ENCODE results near the gene DPP6.

DPP6 gene

GRCh38 chr7:154804449-154804848, 752.3 kb downstream of the DPP6 start:
- no peak for DNase-seq (ENCODE audit: low spot score)
- no peak overlapping the region for H3K4me3 ChIP-seq
- no peak for TF ChIP-seq CTCF (IDR thresholded peaks at IDR 0.05)
- H3K27ac ChIP-seq = no peak overlapping the region

- H3K4me3 ChIP-seq = no peak overlapping the region
- no peak for DNase-seq (ENCODE audit: low spot score)
- TF ChIP-seq CTCF (IDR thresholded peaks at IDR 0.05) = no peak
Measured at GRCh38 chr7:154812027-154812426, 759.8 kb downstream of the DPP6 start.

GRCh38 chr7:154817224-154817896, 765.2 kb downstream of the DPP6 start:
- no peak overlapping the region for H3K27ac ChIP-seq
- TF ChIP-seq CTCF (IDR thresholded peaks at IDR 0.05) = no peak
- no peak for DNase-seq (ENCODE audit: low spot score)
- H3K4me3 ChIP-seq = no peak overlapping the region

More at GRCh38 chr7:154812027-154812426, 759.8 kb downstream of the DPP6 start:
- H3K27ac ChIP-seq = no peak overlapping the region

- DNase-seq (ENCODE audit: low spot score) = no peak
- no peak overlapping the region for H3K27ac ChIP-seq
- TF ChIP-seq CTCF (IDR thresholded peaks at IDR 0.05) = no peak
- H3K4me3 ChIP-seq = no peak overlapping the region
Measured at GRCh38 chr7:154827007-154827406, 774.8 kb downstream of the DPP6 start.

GRCh38 chr7:154832557-154833138, 780.5 kb downstream of the DPP6 start:
- H3K4me3 ChIP-seq = no peak overlapping the region
- DNase-seq (ENCODE audit: low spot score) = no peak
- TF ChIP-seq CTCF (IDR thresholded peaks at IDR 0.05) = no peak
- H3K27ac ChIP-seq = no peak overlapping the region

- H3K27ac ChIP-seq = no peak overlapping the region
- H3K4me3 ChIP-seq = no peak overlapping the region
- no peak for DNase-seq (ENCODE audit: low spot score)
- TF ChIP-seq CTCF (IDR thresholded peaks at IDR 0.05) = no peak
Measured at GRCh38 chr7:154836021-154836448, 783.8 kb downstream of the DPP6 start.

- no peak overlapping the region for H3K27ac ChIP-seq
- no peak for DNase-seq (ENCODE audit: low spot score)
- TF ChIP-seq CTCF (IDR thresholded peaks at IDR 0.05) = no peak
- H3K4me3 ChIP-seq = no peak overlapping the region
Measured at GRCh38 chr7:154837087-154837486, 784.9 kb downstream of the DPP6 start.

Measured in coronary artery (tissue), 2 donors.